HG02610 (cell line): ENCODE results near the gene MS4A3.
"Not testable (repeated sequence)": the region's sequence is repeated elsewhere in the genome, so short reads cannot be mapped to it uniquely, and the experiment has no call there.

Source experiments
- ATAC-seq: cut with Tn5 transposase; IDR thresholded peaks from one replicate; pipeline ENCODE4 v1.9.1; 2021; ENCODE audit warnings: mild to moderate bottlenecking, moderate library complexity; ENCODE audit not compliant: unreplicated experiment

Gene MS4A3

GRCh38 chr11:60088364-60088763 lies 31.9 kb downstream of the MS4A3 start, which contains the start of gene MS4A2:
Gene MS4A2 (plus strand): TSS chr11:60088664. CDS start chr11:60088766, 102 bp downstream.
- ATAC-seq = no peak

GRCh38 chr11:60095477-60096120 lies 39.1 kb downstream of the MS4A3 start:
- no peak for ATAC-seq

- ATAC-seq = no peak
These were observed 40.7 kb downstream of the MS4A3 start for GRCh38 chr11:60097189-60097588.

- ATAC-seq = no peak
These were observed 42.0 kb downstream of the MS4A3 start for GRCh38 chr11:60098508-60098907.

- ATAC-seq = no peak
These were observed 44.1 kb downstream of the MS4A3 start for GRCh38 chr11:60100516-60100915.

GRCh38 chr11:60101368-60101767 lies 44.9 kb downstream of the MS4A3 start:
- ATAC-seq = not testable (repeated sequence)

- not testable (repeated sequence) for ATAC-seq
These were observed 48.1 kb downstream of the MS4A3 start for GRCh38 chr11:60104471-60105115.

GRCh38 chr11:60108631-60109030 lies 52.2 kb downstream of the MS4A3 start:
- ATAC-seq = not testable (repeated sequence)

GRCh38 chr11:60111793-60112192 lies 55.3 kb downstream of the MS4A3 start:
- no peak for ATAC-seq

GRCh38 chr11:60116996-60117790 lies 60.7 kb downstream of the MS4A3 start:
- no peak for ATAC-seq

- no peak for ATAC-seq
These were observed 61.9 kb downstream of the MS4A3 start for GRCh38 chr11:60118338-60118737.

GRCh38 chr11:60119710-60120109 lies 63.2 kb downstream of the MS4A3 start:
- no peak for ATAC-seq
